H1 (cell line): Measurements from ENCODE around the gene EXOC2. TPM values are rescaled to one million over a fixed set of nuclear protein-coding genes. Genes with fewer than 3 reads are reported as not detected.

Source experiments
- CTCF ChIA-PET: fragments of 300-600 bp; sonication (Branson Sonifier 250); formaldehyde crosslinking; loops from one replicate; lab custom pipeline; 2021; ENCODE audit not compliant: partially characterized antibody; lab: Charles Lee
- POLR2A ChIA-PET: fragments of 300-600 bp; sonication (Branson Sonifier 250); formaldehyde crosslinking; loops from one replicate; lab custom pipeline; 2021; ENCODE audit warnings: inconsistent platforms; ENCODE audit not compliant: partially characterized antibody; lab: Charles Lee
- DNase-seq, 2 experiments: peaks; one replicate each; pipeline versions ENCODE4 v3.0.0 to v3.0.0-alpha.2; 2010 to 2022; ENCODE audit warnings: low spot score in 2 of 2, low read depth in 1 of 2, mixed read lengths in 1 of 2
- FAIRE-seq: peaks from 2 replicates; lab custom pipeline; 2011; peaks lifted over from hg19 to GRCh38; lab: Jason Lieb, UNC
- H2AFZ ChIP-seq: 2 replicates; pipeline ENCODE4 v1.8.1; 2012; ENCODE audit warnings: low read length, inconsistent platforms
- H2AK5ac ChIP-seq: 2 replicates; pipeline ENCODE4 v1.6.1; 2013; ENCODE audit warnings: low read depth, low read length
- H2BK120ac ChIP-seq: replicated peaks from 2 replicates; pipeline ENCODE3; 2013; ENCODE audit warnings: low read depth, low read length, inconsistent platforms
- H2BK12ac ChIP-seq: 2 replicates; pipeline ENCODE4 v1.6.1; 2013; ENCODE audit warnings: low read depth, low read length
- H2BK15ac ChIP-seq: 2 replicates; pipeline ENCODE4 v1.6.1; 2013; ENCODE audit warnings: low read length
- H2BK20ac ChIP-seq: 2 replicates; pipeline ENCODE4 v1.6.1; 2013; ENCODE audit warnings: low read length
- H2BK5ac ChIP-seq: 2 replicates; pipeline ENCODE4 v1.6.1; 2013; ENCODE audit warnings: low read depth, low read length
- H3K14ac ChIP-seq: 2 replicates; pipeline ENCODE4 v1.6.1; 2013; ENCODE audit warnings: inconsistent platforms; ENCODE audit not compliant: insufficient read length
- H3K18ac ChIP-seq: 2 replicates; pipeline ENCODE4 v1.6.1; 2013; ENCODE audit warnings: low read length; ENCODE audit errors: extremely low read depth
- H3K23ac ChIP-seq: 2 replicates; pipeline ENCODE4 v1.6.1; 2013; ENCODE audit warnings: inconsistent platforms; ENCODE audit not compliant: insufficient read length
- H3K23me2 ChIP-seq: 2 replicates; pipeline ENCODE4 v1.6.1; 2013; ENCODE audit warnings: low read depth, low read length
- H3K27ac ChIP-seq: 2 replicates; pipeline ENCODE4 v1.6.1; 2011; ENCODE audit warnings: low read depth, low read length, inconsistent platforms
- H3K27me3 ChIP-seq, 4 experiments: replicated peaks in 1 of 4; 1 replicate in 1 of 4; 2 replicates in 3 of 4; pipeline versions ENCODE4 v1.6.1 to v1.8.1; 2011 to 2013; ENCODE audit warnings: low read length in 3 of 4, mild to moderate bottlenecking in 3 of 4, inconsistent platforms in 2 of 4, mixed read lengths in 2 of 4, moderate library complexity in 1 of 4; ENCODE audit not compliant: control insufficient read depth in 3 of 4, insufficient read depth in 3 of 4; ENCODE audit errors: extremely low read depth in 1 of 4
- H3K36me3 ChIP-seq, 4 experiments: 2 replicates each; pipeline versions ENCODE4 v1.6.1 to v1.8.1; 2011 to 2013; ENCODE audit warnings: mild to moderate bottlenecking in 4 of 4, low read length in 3 of 4, moderate library complexity in 2 of 4, control low read depth in 1 of 4, inconsistent platforms in 1 of 4; ENCODE audit not compliant: insufficient read depth in 4 of 4, control insufficient read depth in 2 of 4
- H3K4ac ChIP-seq: replicated peaks from 2 replicates; pipeline ENCODE3; 2013; ENCODE audit warnings: low read length, low read depth, mixed read lengths, inconsistent platforms; ENCODE audit not compliant: insufficient read length
- H3K4me1 ChIP-seq, 4 experiments: replicated peaks in 1 of 4; 1 replicate in 1 of 4; 2 replicates in 3 of 4; pipeline versions ENCODE4 v1.6.1 to v1.8.1; 2011 to 2013; ENCODE audit warnings: low read length in 3 of 4, inconsistent platforms in 2 of 4, mixed read lengths in 1 of 4; ENCODE audit not compliant: insufficient read depth in 4 of 4, control insufficient read depth in 3 of 4
- H3K4me2 ChIP-seq, 2 experiments: 2 replicates each; pipeline versions ENCODE4 v1.6.1 to v1.8.1; 2011 to 2013; ENCODE audit warnings: low read depth in 2 of 2, low read length in 2 of 2, control low read depth in 1 of 2, inconsistent platforms in 1 of 2, mild to moderate bottlenecking in 1 of 2; ENCODE audit not compliant: insufficient read depth in 1 of 2
- H3K4me3 ChIP-seq, 4 experiments: fragments of 200-600, 300-600 bp in 1 of 4; sonication (generic), shearing (Covaris generic), sonication (Bioruptor Twin) in 1 of 4; 2 replicates each; pipeline versions ENCODE4 v1.5.1 to v1.8.1; 2011 to 2016; ENCODE audit warnings: low read length in 4 of 4, low read depth in 3 of 4, control low read depth in 2 of 4, inconsistent platforms in 2 of 4, mild to moderate bottlenecking in 2 of 4, mixed read lengths in 1 of 4, moderate library complexity in 1 of 4; ENCODE audit not compliant: insufficient read depth in 2 of 4; ENCODE audit errors: extremely low read depth in 1 of 4
- H3K56ac ChIP-seq: replicated peaks from 2 replicates; pipeline ENCODE3; 2013; ENCODE audit warnings: low read depth, mild to moderate bottlenecking, mixed read lengths, low read length, inconsistent platforms; ENCODE audit not compliant: insufficient read length
- H3K79me1 ChIP-seq: 2 replicates; pipeline ENCODE4 v1.6.1; 2013; ENCODE audit warnings: low read depth, low read length, control low read depth
- H3K79me2 ChIP-seq, 2 experiments: 2 replicates each; pipeline versions ENCODE4 v1.6.1 to v1.8.1; 2012 to 2013; ENCODE audit warnings: low read length in 2 of 2, mild to moderate bottlenecking in 2 of 2, inconsistent platforms in 1 of 2; ENCODE audit not compliant: insufficient read depth in 2 of 2, control insufficient read depth in 1 of 2
- H3K9ac ChIP-seq, 4 experiments: replicated peaks in 1 of 4; 1 replicate in 1 of 4; 2 replicates in 3 of 4; pipeline versions ENCODE4 v1.6.1 to v1.8.1; 2011 to 2013; ENCODE audit warnings: low read depth in 3 of 4, low read length in 3 of 4, control low read depth in 2 of 4, mild to moderate bottlenecking in 2 of 4, moderate library complexity in 2 of 4, inconsistent platforms in 1 of 4; ENCODE audit errors: extremely low read depth in 1 of 4
- H3K9me3 ChIP-seq, 2 experiments: 2 replicates each; pipeline versions ENCODE4 v1.6.1 to v1.8.1; 2012 to 2013; ENCODE audit warnings: mild to moderate bottlenecking in 2 of 2, moderate library complexity in 2 of 2, control low read depth in 1 of 2, inconsistent platforms in 1 of 2, low read depth in 1 of 2, low read length in 1 of 2, mixed read lengths in 1 of 2; ENCODE audit not compliant: insufficient read depth in 2 of 2
- H4K20me1 ChIP-seq, 2 experiments: replicated peaks in 1 of 2; 2 replicates each; pipeline versions ENCODE3 to v1.8.1; 2011 to 2013; ENCODE audit warnings: inconsistent platforms in 2 of 2, low read length in 2 of 2, mild to moderate bottlenecking in 1 of 2; ENCODE audit not compliant: insufficient read depth in 2 of 2, control insufficient read depth in 1 of 2
- H4K5ac ChIP-seq: 2 replicates; pipeline ENCODE4 v1.6.1; 2013; ENCODE audit warnings: low read length, low read depth, mixed read lengths, inconsistent platforms; ENCODE audit not compliant: insufficient read length
- H4K8ac ChIP-seq: 2 replicates; pipeline ENCODE4 v1.8.0; 2013; ENCODE audit warnings: mild to moderate bottlenecking, moderate library complexity, low read length, inconsistent platforms; ENCODE audit not compliant: insufficient read depth; ENCODE audit errors: extremely low read depth
- H4K91ac ChIP-seq: replicated peaks from 2 replicates; pipeline ENCODE3; 2013; ENCODE audit warnings: low read length, mixed read lengths, inconsistent platforms; ENCODE audit not compliant: insufficient read length
- ATF2 ChIP-seq: IDR thresholded peaks from 2 replicates; pipeline ENCODE4 v1.6.1; 2012; ENCODE audit warnings: low read length, inconsistent platforms
- CREB1 ChIP-seq: IDR thresholded peaks from 2 replicates; pipeline ENCODE4 v1.6.1; 2012; ENCODE audit warnings: inconsistent platforms
- JUND ChIP-seq: IDR thresholded peaks from 2 replicates; pipeline ENCODE4 v1.6.1; 2011; ENCODE audit warnings: mild to moderate bottlenecking, improper control_type of control experiment, low read length
- KDM1A ChIP-seq: fragments of 200-600, 300-600 bp; sonication (generic); IDR thresholded peaks from 2 replicates; pipeline ENCODE4 v1.7.1; 2016; ENCODE audit warnings: mild to moderate bottlenecking, low read length, borderline replicate concordance
- RFX5 ChIP-seq: IDR thresholded peaks from 2 replicates; pipeline ENCODE4 v1.6.1; 2011; ENCODE audit warnings: low read depth, low read length, improper control_type of control experiment, borderline replicate concordance
- RXRA ChIP-seq: IDR thresholded peaks from 2 replicates; pipeline ENCODE4 v1.6.1; 2011; ENCODE audit warnings: low read depth, mild to moderate bottlenecking, low read length, moderate library complexity; ENCODE audit not compliant: insufficient read depth
- SIX5 ChIP-seq: IDR thresholded peaks from 2 replicates; pipeline ENCODE4 v1.6.1; 2011; ENCODE audit warnings: mild to moderate bottlenecking, low read depth, low read length
- TAF1 ChIP-seq: IDR thresholded peaks from 2 replicates; pipeline ENCODE4 v1.6.1; 2011; ENCODE audit warnings: mild to moderate bottlenecking, low read depth, low read length
- WGBS, 2 experiments: shearing (Covaris generic) in 1 of 2; methylation state at CpG; one replicate each; pipeline versions ENCODE4 v1.1.6 to v1.1.7; 2013 to 2015; ENCODE audit warnings: low lambda C conversion rate in 2 of 2, mixed read lengths in 2 of 2, inconsistent platforms in 1 of 2, low coverage in 1 of 2, missing lambda C conversion rate in 1 of 2; ENCODE audit not compliant: insufficient replicate concordance in 2 of 2, insufficient coverage in 1 of 2, insufficient read length in 1 of 2; ENCODE audit errors: extremely low coverage in 1 of 2, missing lambda C conversion rate in 1 of 2; 5-methylcytosine and 5-hydroxymethylcytosine counted together
- polyA plus RNA-seq, 7 experiments: library from polyadenylated mRNA; depleted of rRNA in 3 of 7; stranded (reverse) in 5 of 7; unstranded in 2 of 7; fragments of >200 nt in 5 of 7; fragments of 200-250 nt in 2 of 7; gene quantifications; 1 replicate in 5 of 7; 2 replicates in 1 of 7; 4 replicates in 1 of 7; pipeline versions ENCODE4 v1.2.1 to v1.2.3, GENCODE V29; 2011 to 2013; ENCODE audit warnings: missing spikeins in 2 of 7, mixed read lengths in 2 of 7
- total RNA-seq: library from RNA; stranded (reverse); fragmentation: NEBNext Ultra II Directional; extraction: Animal tissue kit (Norgen Biotek cat#: 25700); gene quantifications from 2 replicates; pipeline ENCODE4 v1.2.1, GENCODE V29; 2021
- TF ChIP-seq, protein P1 (sequence below): IDR thresholded peaks from 2 replicates; pipeline ENCODE4 v1.6.1; 2011; ENCODE audit warnings: low read depth, mild to moderate bottlenecking, low read length; ENCODE audit not compliant: insufficient read depth

Gene EXOC2
- total and polyA plus RNA-seq, 2 of the 8 experiments (the other 6 are each of a cell fraction or from before 2014, with no cell fraction given): 25.5 to 44.4 TPM

GRCh38 chr6:514396-514978, 178.5 kb downstream of the EXOC2 start:
- H3K79me2 ChIP-seq: no peaks in the 10 kb centered on the region
- H2BK12ac ChIP-seq: no peak overlapping the region
- H4K5ac ChIP-seq: no peak overlapping the region
- no peak overlapping the region for H2AK5ac ChIP-seq
- DNase-seq (no peak), FAIRE-seq (no peak)
- H3K4me3 ChIP-seq: no peak overlapping the region
- H3K23me2 ChIP-seq: no peaks in the 10 kb centered on the region; the same call in 1 of the 2 replicates
- CTCF ChIA-PET: interaction anchor here (1.2 kb wide), 1 partner anchor 10 kb away, joined by 3 read pairs; no protein-coding TSS in a partner anchor
- H4K20me1 ChIP-seq: peaks cover 2 to 3% of the 10 kb centered on the region in 2 experiments
- no peak overlapping the region for H2BK20ac ChIP-seq
- no peak overlapping the region for H3K27ac ChIP-seq
- POLR2A ChIA-PET: no interaction called here
- H3K18ac ChIP-seq: no peak overlapping the region; the same call in 1 of the 2 replicates
- H3K36me3 ChIP-seq: no peaks in the 10 kb centered on the region; a peak in 1 of 8 replicates
- H3K4me2 ChIP-seq: no peak overlapping the region
- no peak overlapping the region for H3K9ac ChIP-seq
- H2BK120ac ChIP-seq: no peak overlapping the region
- H3K4me1 ChIP-seq: peaks cover 0 to 9% (median under 1%) of the 10 kb centered on the region in 4 experiments; a peak in 2 of 7 replicates
- H3K9me3 ChIP-seq: no peaks in the 10 kb centered on the region; a peak in 1 of 4 replicates
- peaks cover 2% of the 10 kb centered on the region; the same call in 1 of the 2 replicates for H3K79me1 ChIP-seq
- H3K27me3 ChIP-seq: no peaks in the 10 kb centered on the region
- H3K23ac ChIP-seq: no peak overlapping the region
- WGBS, 2 experiments: 85% methylated on average over 12 of the region's 12 CpGs; no CpG with 5 or more reads in 1 of the 2 experiments
- no peak overlapping the region for H2BK15ac ChIP-seq
- H3K14ac ChIP-seq: no peak overlapping the region
- no peak overlapping the region for H3K56ac ChIP-seq
- H4K91ac ChIP-seq: no peak overlapping the region
- no peak overlapping the region for H3K4ac ChIP-seq
- H2BK5ac ChIP-seq: no peak overlapping the region
- TF ChIP-seq TAF1 (no peak), KDM1A (no peak), ATF2 (no peak), RFX5 (no peak), RXRA (no peak), JUND (no peak), CREB1 (no peak), SIX5 (no peak)
- TF ChIP-seq, protein P1, sequence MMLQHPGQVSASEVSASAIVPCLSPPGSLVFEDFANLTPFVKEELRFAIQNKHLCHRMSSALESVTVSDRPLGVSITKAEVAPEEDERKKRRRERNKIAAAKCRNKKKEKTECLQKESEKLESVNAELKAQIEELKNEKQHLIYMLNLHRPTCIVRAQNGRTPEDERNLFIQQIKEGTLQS: no peak
- H4K8ac ChIP-seq: no peak overlapping the region
- H2AFZ ChIP-seq: no peak overlapping the region
